ENCODE results near the gene ARAP1.

Gene ARAP1

DNA sequence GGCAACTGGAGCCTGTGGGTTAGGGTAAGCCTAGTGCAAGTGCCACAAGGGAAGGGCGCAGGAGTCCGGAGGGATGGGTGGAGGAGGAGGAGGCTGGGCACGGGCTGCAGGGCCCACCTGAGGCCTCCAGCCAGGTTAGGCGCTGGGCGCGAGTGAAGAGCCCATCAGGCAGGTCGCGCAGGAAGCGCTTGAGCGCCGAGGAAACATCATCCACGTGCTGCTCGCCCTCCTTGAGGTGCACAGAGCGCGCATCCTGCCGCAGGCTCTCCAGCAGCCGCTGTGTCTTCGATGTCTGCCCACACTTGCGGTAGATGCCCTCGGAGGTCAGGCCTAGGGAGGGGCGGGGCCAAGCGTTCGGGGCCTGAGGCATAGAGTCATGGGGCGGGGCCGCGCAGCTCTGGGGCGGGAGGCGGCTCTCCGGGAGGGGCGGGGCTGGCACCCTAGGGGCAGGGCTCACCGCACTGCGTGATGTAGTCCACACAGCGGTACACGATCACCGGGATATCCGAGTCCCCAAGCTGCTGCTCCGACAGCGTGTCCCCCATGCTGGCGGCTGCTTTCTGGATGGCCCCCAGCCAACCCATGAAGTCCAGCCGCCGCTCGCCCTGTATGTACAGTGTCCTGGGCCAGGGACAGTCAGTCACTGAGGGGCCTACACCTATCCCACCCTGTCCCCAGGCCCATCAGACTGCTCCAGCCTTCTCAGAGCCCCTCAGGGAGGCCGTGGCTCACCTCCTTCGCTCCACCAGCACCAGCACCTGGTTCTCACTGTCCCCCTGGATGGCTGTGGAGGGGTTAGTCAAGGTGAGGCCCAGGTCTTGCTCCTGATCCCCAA lies 55.1 kb downstream of the ARAP1 start:
- in situ Hi-C loops (cut with HindIII; ENCODE audit: low pct_ligation_motif_present, low sequenced_read_pairs): no loop called here
- TF ChIP-seq CTCF (IDR thresholded peaks at IDR 0.05; ENCODE audit: low read depth, low read length, missing control alignments): no peak
- DNase-seq: no peak
- Histone ChIP-seq H3K36me3 (replicated peaks) (peaks cover 76% of the 10 kb centered on the region), H3K4me3 (ENCODE audit: low read depth, low read length) (no peak overlapping the region), H3K27me3 (replicated peaks) (no peaks in the 10 kb centered on the region), H3K27ac (no peak overlapping the region)

DNA sequence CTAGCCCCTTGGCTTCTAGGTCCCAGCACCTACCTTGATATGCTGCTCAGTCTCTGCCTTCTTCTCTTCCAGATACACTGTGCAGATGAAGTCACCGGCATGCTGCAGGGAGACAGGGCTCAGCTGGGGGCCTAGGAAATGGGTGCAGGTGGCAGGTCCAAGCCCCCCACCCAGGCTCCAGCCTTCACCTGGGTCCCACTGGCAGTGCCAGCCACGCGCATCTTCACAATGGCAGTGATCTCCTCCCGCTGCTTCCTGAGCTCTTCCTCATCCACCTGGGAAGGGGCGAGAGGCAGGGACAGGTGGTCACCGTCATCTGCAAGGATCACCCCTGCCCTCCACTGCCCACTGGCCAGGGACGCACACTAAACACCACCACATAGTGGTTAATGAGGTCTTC lies 56.9 kb downstream of the ARAP1 start:
- DNase-seq: no peak
- Histone ChIP-seq H3K4me3 (ENCODE audit: low read depth, low read length) (no peak overlapping the region), H3K27me3 (replicated peaks) (no peaks in the 10 kb centered on the region), H3K36me3 (replicated peaks) (peaks cover 70% of the 10 kb centered on the region), H3K27ac (no peak overlapping the region)
- no peak for TF ChIP-seq CTCF (IDR thresholded peaks at IDR 0.05; ENCODE audit: low read depth, low read length, missing control alignments)
- in situ Hi-C loops (cut with HindIII; ENCODE audit: low pct_ligation_motif_present, low sequenced_read_pairs): no loop called here

- peak; percentile 29 for TF ChIP-seq CTCF (IDR thresholded peaks at IDR 0.05; ENCODE audit: low read depth, low read length, missing control alignments)
- H3K4me3 ChIP-seq (ENCODE audit: low read depth, low read length): no peak overlapping the region
- in situ Hi-C loops (cut with HindIII; ENCODE audit: low pct_ligation_motif_present, low sequenced_read_pairs): no loop called here
- H3K36me3 ChIP-seq (replicated peaks): peaks cover 61% of the 10 kb centered on the region
- DNase-seq: no peak
- no peaks in the 10 kb centered on the region for H3K27me3 ChIP-seq (replicated peaks)
- H3K27ac ChIP-seq: no peak overlapping the region
These were observed 58.8 kb downstream of the ARAP1 start for GRCh38 chr11:72693271-72693968.

DNA sequence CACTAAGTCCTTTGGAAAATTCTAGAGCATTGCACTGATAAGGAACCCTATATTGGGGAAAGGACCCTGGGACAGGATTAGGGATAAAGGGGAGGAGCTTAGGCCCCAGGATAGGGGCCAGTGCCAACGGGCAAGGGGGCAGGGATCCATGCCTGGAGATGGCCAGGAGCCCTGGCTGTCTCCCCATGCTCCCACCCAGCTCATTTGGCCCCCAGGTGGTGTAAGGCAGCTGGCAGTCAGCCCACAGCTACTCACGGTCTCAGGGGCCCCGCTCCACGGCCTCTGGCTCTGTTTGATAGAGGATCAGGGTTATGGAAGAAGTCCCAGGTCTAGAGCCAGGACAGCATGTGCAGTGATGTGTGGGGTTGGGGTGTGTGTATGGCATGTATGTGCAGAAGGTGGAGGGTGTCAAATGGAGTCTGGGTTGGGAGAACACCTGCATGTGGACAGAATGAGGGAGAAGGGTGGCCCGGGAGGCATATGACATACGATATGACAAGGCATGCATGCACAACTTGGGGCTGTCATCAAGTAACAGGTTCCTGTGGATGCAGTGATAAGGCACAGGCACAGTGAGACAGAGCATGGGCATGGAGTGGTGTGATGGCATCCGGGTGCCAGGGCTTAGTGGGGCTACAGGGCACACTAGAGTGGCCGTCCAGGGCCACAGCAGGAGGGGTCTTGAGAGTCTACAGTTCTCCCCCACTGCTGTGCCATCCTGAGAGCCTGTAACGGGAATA lies 59.5 kb downstream of the ARAP1 start:
- TF ChIP-seq CTCF (IDR thresholded peaks at IDR 0.05; ENCODE audit: low read depth, low read length, missing control alignments): no peak
- in situ Hi-C loops (cut with HindIII; ENCODE audit: low pct_ligation_motif_present, low sequenced_read_pairs): no loop called here
- H3K36me3 ChIP-seq (replicated peaks): peaks cover 56% of the 10 kb centered on the region
- H3K27ac ChIP-seq: no peak overlapping the region
- no peak for DNase-seq
- no peak overlapping the region for H3K4me3 ChIP-seq (ENCODE audit: low read depth, low read length)
- H3K27me3 ChIP-seq (replicated peaks): no peaks in the 10 kb centered on the region

DNA sequence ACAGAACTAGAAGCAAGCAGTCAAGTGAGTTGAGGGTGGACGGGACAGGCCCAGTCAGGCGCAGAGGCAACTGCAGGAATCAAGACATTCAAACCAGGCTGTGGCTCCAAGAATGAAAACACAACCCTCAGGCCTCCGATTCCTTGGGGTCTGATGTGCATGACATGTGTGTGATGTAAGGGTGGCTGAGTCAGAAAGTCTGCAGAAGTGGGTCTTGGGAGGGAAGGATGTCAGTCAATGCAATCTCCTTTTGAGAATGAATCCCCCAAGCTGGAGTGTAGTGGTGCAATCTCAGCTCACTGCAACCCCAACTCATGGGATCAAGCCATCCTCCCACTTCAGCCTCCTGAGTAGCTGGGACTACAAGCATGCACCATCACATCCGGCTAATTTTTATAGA lies 62.0 kb downstream of the ARAP1 start:
- no peak for TF ChIP-seq CTCF (IDR thresholded peaks at IDR 0.05; ENCODE audit: low read depth, low read length, missing control alignments)
- Histone ChIP-seq H3K36me3 (replicated peaks) (peaks cover 39% of the 10 kb centered on the region), H3K4me3 (ENCODE audit: low read depth, low read length) (no peak overlapping the region), H3K27me3 (replicated peaks) (no peaks in the 10 kb centered on the region), H3K27ac (no peak overlapping the region)
- no peak for DNase-seq
- in situ Hi-C loops (cut with HindIII; ENCODE audit: low pct_ligation_motif_present, low sequenced_read_pairs): no loop called here
